NK-92 treated with Interleukin-12 subunit alpha and Interleukin-12 subunit beta, amount 100 ng/mL, for 24 hours (cell line): ENCODE data around the gene AMT.
A peak's percentile ranks its signal among the peaks of the same experiment; 100 is the strongest.

Experiments
- DNase-seq: peaks from one replicate; lab custom pipeline; 2025; lab: John Stamatoyannopoulos, UW

The AMT gene

GRCh38 chr3:49422379-49423248 lies at the start of gene AMT:
Gene AMT, minus strand, starts transcription at chr3:49422473. Its CDS starts 23 bp downstream, at chr3:49422450.
- DNase-seq: no peak

- DNase-seq: no peak
Measured at GRCh38 chr3:49470714-49471420, 48.6 kb upstream of the AMT start.

- peak; percentile 88 for DNase-seq
Measured at GRCh38 chr3:49469936-49470713, 47.9 kb upstream of the AMT start, which contains the start of gene DAG1. Gene DAG1, plus strand, starts transcription at chr3:49470267. Its CDS starts 40,268 bp downstream, at chr3:49510535.

GRCh38 chr3:49469037-49469935 lies 47.0 kb upstream of the AMT start:
- no peak for DNase-seq

GRCh38 chr3:49466085-49466484 lies 43.8 kb upstream of the AMT start:
- no peak for DNase-seq

- DNase-seq: no peak
Measured at GRCh38 chr3:49465270-49466034, 43.2 kb upstream of the AMT start.

- DNase-seq: no peak
Measured at GRCh38 chr3:49462222-49462621, 39.9 kb upstream of the AMT start.

- DNase-seq: no peak
Measured at GRCh38 chr3:49461443-49462171, 39.3 kb upstream of the AMT start.

- no peak for DNase-seq
Measured at GRCh38 chr3:49460956-49461355, 38.7 kb upstream of the AMT start.

- no peak for DNase-seq
Measured at GRCh38 chr3:49460188-49460890, 38.1 kb upstream of the AMT start.

- no peak for DNase-seq
Measured at GRCh38 chr3:49456466-49456865, 34.2 kb upstream of the AMT start.

- DNase-seq: no peak
Measured at GRCh38 chr3:49454898-49455681, 32.8 kb upstream of the AMT start.

GRCh38 chr3:49454458-49454857 lies 32.2 kb upstream of the AMT start:
- peak; percentile 5 for DNase-seq

GRCh38 chr3:49453621-49454020 lies 31.3 kb upstream of the AMT start:
- DNase-seq: no peak

GRCh38 chr3:49445391-49445790 lies 23.1 kb upstream of the AMT start:
- no peak for DNase-seq

- no peak for DNase-seq
Measured at GRCh38 chr3:49434731-49435130, 12.5 kb upstream of the AMT start.

- no peak for DNase-seq
Measured at GRCh38 chr3:49428752-49429080, 6.4 kb upstream of the AMT start.

- no peak for DNase-seq
Measured at GRCh38 chr3:49427586-49427985, 5.3 kb upstream of the AMT start.

- DNase-seq: no peak
Measured at GRCh38 chr3:49424816-49425215, 2.5 kb upstream of the AMT start.
